KMS-11 (cell line): ENCODE measurements around the gene TLCD3B.

Source experiments
- H2AFZ ChIP-seq: fragments of 200-600 bp; sonication (generic); 2 replicates; pipeline ENCODE4 v1.6.1; 2016; ENCODE audit warnings: antibody characterized with exemption, mixed run types, low read depth
- H3K27ac ChIP-seq: fragments of 200-600 bp; sonication (generic); 2 replicates; pipeline ENCODE4 v1.6.1; 2016; ENCODE audit warnings: mild to moderate bottlenecking, mixed run types
- H3K27me3 ChIP-seq: fragments of 200-600 bp; sonication (generic); 2 replicates; pipeline ENCODE4 v1.6.1; 2017; ENCODE audit warnings: mild to moderate bottlenecking, low read depth, mixed run types, moderate library complexity; ENCODE audit not compliant: insufficient read depth
- H3K36me3 ChIP-seq: fragments of 200-600 bp; sonication (generic); 2 replicates; pipeline ENCODE4 v1.6.1; 2017; ENCODE audit warnings: mild to moderate bottlenecking, mixed run types; ENCODE audit not compliant: insufficient read depth
- H3K4me1 ChIP-seq: fragments of 200-600 bp; sonication (generic); 2 replicates; pipeline ENCODE4 v1.6.1; 2016; ENCODE audit warnings: mild to moderate bottlenecking, low read depth, mixed run types; ENCODE audit not compliant: poor library complexity, severe bottlenecking
- H3K4me2 ChIP-seq: fragments of 200-600 bp; sonication (generic); 2 replicates; pipeline ENCODE4 v1.7.0; 2016; ENCODE audit warnings: mild to moderate bottlenecking, mixed run types
- H3K4me3 ChIP-seq: fragments of 200-600 bp; sonication (generic); IDR thresholded peaks from 2 replicates; pipeline ENCODE4 v1.6.1; 2017; ENCODE audit warnings: low read depth, low read length, mixed read lengths; ENCODE audit not compliant: insufficient read depth
- H3K79me2 ChIP-seq: fragments of 200-600 bp; sonication (generic); 2 replicates; pipeline ENCODE4 v1.6.1; 2016; ENCODE audit warnings: low read depth, mixed run types; ENCODE audit not compliant: insufficient read depth
- H3K9ac ChIP-seq: fragments of 200-600 bp; sonication (generic); 2 replicates; pipeline ENCODE4 v1.6.1; 2016; ENCODE audit warnings: mild to moderate bottlenecking, mixed run types
- H4K20me1 ChIP-seq: fragments of 200-600 bp; sonication (generic); 2 replicates; pipeline ENCODE4 v1.6.1; 2016; ENCODE audit warnings: mild to moderate bottlenecking, mixed run types; ENCODE audit not compliant: insufficient read depth
- TF ChIP-seq, protein P1 (sequence below): fragments of 200-600 bp; sonication (generic); conservative IDR thresholded peaks from 2 replicates; pipeline ENCODE4 v1.6.1; 2017; ENCODE audit warnings: low read depth, mild to moderate bottlenecking, antibody characterized with exemption, low read length, moderate library complexity, mixed read lengths

TLCD3B gene

DNA sequence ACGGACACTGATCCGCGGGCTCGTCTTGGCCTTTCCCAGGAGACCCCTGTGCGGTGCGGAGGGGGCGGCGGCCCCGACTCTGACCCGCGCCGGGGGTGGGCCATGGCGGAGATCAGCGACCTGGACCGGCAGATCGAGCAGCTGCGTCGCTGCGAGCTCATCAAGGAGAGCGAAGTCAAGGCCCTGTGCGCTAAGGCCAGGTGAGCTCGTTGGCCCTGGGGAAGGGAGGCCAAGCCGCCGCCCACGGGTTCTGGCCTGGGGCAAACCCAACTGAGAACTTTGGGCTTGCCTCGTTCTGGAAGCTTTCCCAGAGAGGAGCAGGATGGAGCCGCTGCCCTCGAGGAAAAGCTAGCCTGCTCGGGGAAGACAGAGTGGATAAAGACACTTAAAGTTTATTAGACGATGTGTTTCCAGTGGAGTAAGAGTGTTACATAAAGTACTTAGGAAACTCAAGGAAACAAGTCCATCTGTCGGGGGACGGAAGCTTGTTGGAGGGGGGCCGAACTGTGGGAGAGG lies 45.3 kb upstream of the TLCD3B start:
- Histone ChIP-seq H4K20me1 (no peaks in the 10 kb centered on the region), H3K9ac (peak overlapping the region; percentile 64), H3K79me2 (peaks cover 39% of the 10 kb centered on the region), H2AFZ (peak overlapping the region; percentile 63; the same call in 1 of the 2 replicates), H3K4me1 (peaks cover 20% of the 10 kb centered on the region), H3K27me3 (no peaks in the 10 kb centered on the region), H3K4me3 (peak overlapping the region; percentile 40), H3K27ac (peak overlapping the region; percentile 60), H3K4me2 (peak overlapping the region; percentile 98), H3K36me3 (peaks cover 14% of the 10 kb centered on the region; the same call in 1 of the 2 replicates)
- TF ChIP-seq, protein P1, sequence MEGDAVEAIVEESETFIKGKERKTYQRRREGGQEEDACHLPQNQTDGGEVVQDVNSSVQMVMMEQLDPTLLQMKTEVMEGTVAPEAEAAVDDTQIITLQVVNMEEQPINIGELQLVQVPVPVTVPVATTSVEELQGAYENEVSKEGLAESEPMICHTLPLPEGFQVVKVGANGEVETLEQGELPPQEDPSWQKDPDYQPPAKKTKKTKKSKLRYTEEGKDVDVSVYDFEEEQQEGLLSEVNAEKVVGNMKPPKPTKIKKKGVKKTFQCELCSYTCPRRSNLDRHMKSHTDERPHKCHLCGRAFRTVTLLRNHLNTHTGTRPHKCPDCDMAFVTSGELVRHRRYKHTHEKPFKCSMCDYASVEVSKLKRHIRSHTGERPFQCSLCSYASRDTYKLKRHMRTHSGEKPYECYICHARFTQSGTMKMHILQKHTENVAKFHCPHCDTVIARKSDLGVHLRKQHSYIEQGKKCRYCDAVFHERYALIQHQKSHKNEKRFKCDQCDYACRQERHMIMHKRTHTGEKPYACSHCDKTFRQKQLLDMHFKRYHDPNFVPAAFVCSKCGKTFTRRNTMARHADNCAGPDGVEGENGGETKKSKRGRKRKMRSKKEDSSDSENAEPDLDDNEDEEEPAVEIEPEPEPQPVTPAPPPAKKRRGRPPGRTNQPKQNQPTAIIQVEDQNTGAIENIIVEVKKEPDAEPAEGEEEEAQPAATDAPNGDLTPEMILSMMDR = no peak

DNA sequence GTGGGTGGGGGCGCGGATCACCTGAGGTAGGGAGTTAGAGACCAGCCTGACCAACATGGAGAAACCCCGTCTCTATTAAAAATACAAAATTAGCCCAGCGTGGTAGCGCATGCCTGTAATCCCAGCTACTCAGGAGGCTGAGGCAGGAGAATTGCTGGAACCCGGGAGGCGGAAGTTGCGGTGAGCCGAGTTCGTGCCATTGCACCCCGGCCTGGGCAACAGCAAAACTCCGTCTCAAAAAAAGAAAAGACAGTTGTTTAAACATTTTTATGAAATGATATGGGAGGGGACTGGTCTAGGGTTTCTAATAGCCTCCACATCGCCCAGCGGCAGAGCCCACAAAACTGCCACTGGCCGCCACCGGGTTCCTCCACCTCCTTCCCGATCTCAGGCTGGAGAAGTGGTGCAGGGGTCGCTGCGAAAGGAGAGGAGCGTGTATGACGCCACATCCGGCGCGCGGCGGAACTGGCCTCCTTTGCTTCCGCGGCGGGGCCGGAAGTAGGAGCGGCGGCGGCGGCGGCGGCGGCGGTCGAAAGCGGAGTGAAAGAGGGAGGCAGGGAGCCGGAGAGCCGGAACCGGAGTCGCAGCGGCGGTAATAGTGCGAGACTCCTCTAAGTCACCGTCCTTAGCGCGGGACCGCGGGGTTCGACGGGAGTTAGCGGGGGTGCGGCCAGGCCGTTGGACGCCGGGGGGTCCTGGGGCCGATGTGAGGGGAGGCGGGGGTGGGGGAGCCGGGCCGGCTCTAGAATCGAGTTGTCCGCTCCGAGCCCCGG lies 44.6 kb upstream of the TLCD3B start, which contains the start of gene PPP4C:
Gene PPP4C, plus strand, starts transcription at position 492 of the 773 bp plus-strand sequence. CDS start 384 bp downstream, outside the sequence.
- Histone ChIP-seq H3K9ac (peak within 1 kb of the TSS; percentile 64), H3K36me3 (peaks cover 17% of the 10 kb centered on the region; the same call in 1 of the 2 replicates), H2AFZ (peak within 1 kb of the TSS; percentile 63), H3K27ac (peak within 1 kb of the TSS; percentile 60), H3K27me3 (no peaks in the 10 kb centered on the region), H4K20me1 (no peaks in the 10 kb centered on the region), H3K4me3 (peak within 1 kb of the TSS; percentile 40), H3K79me2 (peaks cover 39% of the 10 kb centered on the region), H3K4me2 (peak within 1 kb of the TSS; percentile 98), H3K4me1 (peaks cover 20% of the 10 kb centered on the region)
- TF ChIP-seq, protein P1 = 0 out of 2 replicates have a peak, but pooled peaks have one; percentile 14

DNA sequence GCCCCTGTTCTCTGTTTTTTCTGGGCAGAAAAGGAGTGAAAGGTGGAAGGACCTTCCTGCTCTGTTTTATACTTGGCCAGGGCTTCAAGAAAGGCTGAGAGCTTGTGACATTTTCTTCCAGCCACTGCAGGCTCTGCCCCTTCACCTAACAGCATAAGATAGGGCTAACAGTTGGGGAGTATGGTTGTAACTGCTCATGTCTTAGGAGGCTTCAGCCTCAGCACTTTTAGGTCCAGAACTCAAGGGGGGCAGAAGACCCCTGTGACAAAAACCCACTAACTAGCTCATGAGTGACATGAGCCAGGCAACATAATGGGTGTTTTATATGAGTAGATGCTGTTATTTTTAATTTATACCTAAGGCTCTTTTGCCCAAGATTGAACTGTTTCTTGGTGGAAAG lies 39.4 kb upstream of the TLCD3B start:
- peaks cover 25% of the 10 kb centered on the region for H3K4me1 ChIP-seq
- no peak overlapping the region for H3K4me3 ChIP-seq
- H3K36me3 ChIP-seq = peaks cover 39% of the 10 kb centered on the region; the same call in 1 of the 2 replicates
- no peaks in the 10 kb centered on the region for H3K27me3 ChIP-seq
- TF ChIP-seq, protein P1 = no peak
- H3K4me2 ChIP-seq = no peak overlapping the region
- no peak overlapping the region for H3K9ac ChIP-seq
- peaks cover 28% of the 10 kb centered on the region for H3K79me2 ChIP-seq
- H2AFZ ChIP-seq = no peak overlapping the region
- H3K27ac ChIP-seq = no peak overlapping the region
- H4K20me1 ChIP-seq = peaks cover 7% of the 10 kb centered on the region; the same call in 1 of the 2 replicates

DNA sequence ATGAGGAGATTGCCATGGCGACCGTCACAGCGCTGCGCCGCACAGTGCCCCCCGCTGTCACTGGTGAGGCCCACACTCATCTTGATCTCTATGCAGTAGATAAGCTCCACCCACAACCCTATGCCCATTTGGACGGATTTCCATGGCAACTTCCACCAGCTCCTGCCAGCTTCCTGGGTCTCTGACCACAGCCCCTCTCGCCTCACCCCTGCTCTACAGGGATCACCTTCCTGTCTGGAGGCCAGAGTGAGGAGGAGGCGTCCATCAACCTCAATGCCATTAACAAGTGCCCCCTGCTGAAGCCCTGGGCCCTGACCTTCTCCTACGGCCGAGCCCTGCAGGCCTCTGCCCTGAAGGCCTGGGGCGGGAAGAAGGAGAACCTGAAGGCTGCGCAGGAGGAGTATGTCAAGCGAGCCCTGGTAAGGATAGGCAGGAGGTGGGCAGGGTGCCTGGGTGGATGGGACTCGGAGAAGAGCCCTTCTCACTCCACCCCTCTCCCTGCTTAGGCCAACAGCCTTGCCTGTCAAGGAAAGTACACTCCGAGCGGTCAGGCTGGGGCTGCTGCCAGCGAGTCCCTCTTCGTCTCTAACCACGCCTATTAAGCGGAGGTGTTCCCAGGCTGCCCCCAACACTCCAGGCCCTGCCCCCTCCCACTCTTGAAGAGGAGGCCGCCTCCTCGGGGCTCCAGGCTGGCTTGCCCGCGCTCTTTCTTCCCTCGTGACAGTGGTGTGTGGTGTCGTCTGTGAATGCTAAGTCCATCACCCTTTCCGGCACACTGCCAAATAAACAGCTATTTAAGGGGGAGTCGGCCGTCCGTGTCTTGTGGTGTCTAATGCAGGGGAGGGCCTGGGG lies 38.8 kb upstream of the TLCD3B start:
- Histone ChIP-seq H3K4me1 (peaks cover 20% of the 10 kb centered on the region), H3K4me3 (no peak overlapping the region), H3K36me3 (peaks cover 39% of the 10 kb centered on the region; the same call in 1 of the 2 replicates), H4K20me1 (peaks cover 7% of the 10 kb centered on the region; the same call in 1 of the 2 replicates), H3K4me2 (no peak overlapping the region), H3K79me2 (peaks cover 30% of the 10 kb centered on the region), H3K9ac (no peak overlapping the region), H3K27ac (no peak overlapping the region), H3K27me3 (no peaks in the 10 kb centered on the region), H2AFZ (no peak overlapping the region)
- TF ChIP-seq, protein P1 = no peak
